SU-DHL-6 (cell line): Measurements from ENCODE around the gene CTBS.

Experiments used
- CTCF ChIP-seq: fragments of 200-600 bp; sonication (generic); IDR thresholded peaks from one replicate; pipeline ENCODE4 v1.5.1; 2017; ENCODE audit warnings: antibody characterized with exemption, mild to moderate bottlenecking, low read length, moderate library complexity; ENCODE audit not compliant: insufficient read depth, poor library complexity, severe bottlenecking
- EZH2phosphoT487 ChIP-seq: fragments of 200-600 bp; sonication (generic), shearing (Covaris generic); conservative IDR thresholded peaks from 2 replicates; pipeline ENCODE4 v1.6.1; 2018; ENCODE audit warnings: mild to moderate bottlenecking, antibody characterized with exemption, low read length, moderate library complexity, mixed read lengths

- TF ChIP-seq CTCF = no peak
- no peak for TF ChIP-seq EZH2phosphoT487
These were observed 41.5 kb upstream of the CTBS start for GRCh38 chr1:84615790-84616189.
